Cerebellar nuclear complex (tissue), 1 donor: ENCODE measurements around the gene SLC35F6.
"Not testable (repeated sequence)": the region's sequence is repeated elsewhere in the genome, so short reads cannot be mapped to it uniquely, and the experiment has no call there.

Experiments used
- DNase-seq, 2 experiments: peaks; one replicate each; lab custom pipeline; 2025; lab: John Stamatoyannopoulos, UW

Gene SLC35F6

DNA sequence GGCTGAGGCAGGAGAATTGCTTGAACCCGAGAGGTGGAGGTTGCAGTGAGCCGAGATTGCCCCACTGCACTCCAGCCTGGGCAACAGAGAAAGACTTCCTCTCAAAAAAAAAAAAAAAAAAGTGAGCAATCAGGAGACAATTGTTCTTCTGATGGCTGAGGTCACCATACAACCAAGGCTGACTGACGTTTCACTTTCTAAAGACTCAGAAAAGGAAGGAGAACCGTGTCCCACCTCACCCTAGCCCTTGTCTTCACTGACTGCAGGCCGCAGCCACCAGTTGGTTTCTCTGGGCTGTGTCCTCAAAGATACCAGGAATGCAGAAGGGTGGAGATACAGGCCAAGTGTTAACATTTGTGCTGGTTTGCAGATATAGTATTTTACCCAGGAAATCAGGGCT, 7.7 kb upstream of the SLC35F6 start:
- DNase-seq = no peak

- no peak for DNase-seq
Observed at GRCh38 chr2:26757873-26758789, 6.0 kb upstream of the SLC35F6 start.

DNA sequence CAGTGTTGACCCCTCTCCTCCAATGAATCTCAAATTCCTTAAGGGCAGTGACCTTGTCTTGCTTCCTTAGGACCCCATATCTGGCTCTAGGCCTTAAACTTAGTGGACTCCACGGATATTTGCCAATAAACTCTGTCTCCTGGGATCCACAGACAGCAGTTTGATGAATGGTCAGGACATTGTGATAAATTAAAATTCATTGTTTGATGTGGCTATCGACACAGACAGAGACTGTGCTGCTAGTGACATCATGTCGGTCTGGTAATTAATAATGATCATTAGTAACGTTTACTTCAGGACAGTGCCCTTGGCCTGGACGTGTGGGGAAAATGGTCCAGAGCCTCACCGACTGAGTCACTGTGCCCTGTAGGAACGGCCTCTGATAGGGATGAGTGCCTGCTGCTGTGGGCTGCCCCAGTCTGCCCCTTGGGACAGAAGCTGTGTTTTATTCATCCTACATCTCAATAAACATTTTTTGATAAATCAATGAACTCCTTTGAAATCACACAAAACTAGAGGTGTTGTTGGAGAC, 5.2 kb upstream of the SLC35F6 start:
- DNase-seq = no peak

DNA sequence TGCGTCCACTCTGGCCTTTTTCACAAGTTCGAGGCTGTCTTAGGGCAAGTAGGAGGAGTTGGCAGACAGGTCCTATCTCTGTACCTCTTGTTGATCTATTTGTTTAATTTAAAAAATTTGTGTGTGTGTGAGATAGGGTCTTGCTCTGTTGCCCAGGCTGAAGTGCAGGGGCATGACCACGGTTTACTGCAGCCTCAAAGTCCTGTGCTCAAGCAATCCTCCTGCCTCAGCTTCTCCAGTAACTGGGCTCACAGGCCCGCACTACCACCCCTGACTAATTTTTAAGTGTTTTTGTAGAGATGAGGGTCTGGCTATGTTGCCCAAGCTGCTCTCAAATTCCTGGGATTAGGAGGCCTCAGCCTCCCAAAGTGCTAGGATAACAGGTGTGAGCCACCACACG, 4.2 kb upstream of the SLC35F6 start:
- DNase-seq = no peak

GRCh38 chr2:26760991-26761390, 3.1 kb upstream of the SLC35F6 start:
- DNase-seq = not testable (repeated sequence)

DNA sequence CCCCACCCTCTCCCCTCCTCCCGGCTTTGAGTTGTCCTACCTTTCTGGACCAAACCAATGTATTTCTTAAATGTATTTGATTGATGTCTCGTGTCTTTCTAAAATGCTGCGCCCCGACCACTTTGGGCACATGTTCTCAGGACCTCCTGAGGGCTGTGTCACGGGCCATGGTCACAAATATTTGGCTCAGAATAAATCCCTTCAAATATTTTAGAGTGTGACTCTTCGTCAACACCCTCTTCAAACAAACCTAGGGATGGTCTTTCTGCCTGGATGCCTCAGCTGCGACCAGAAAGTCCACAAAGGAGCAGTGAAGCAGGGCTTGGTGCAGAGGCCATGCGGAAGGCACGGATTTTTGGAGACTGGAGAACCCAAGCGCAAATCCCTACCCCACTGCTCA, 1.1 kb upstream of the SLC35F6 start:
- DNase-seq = no peak

- DNase-seq = no peak
Observed at GRCh38 chr2:26764906-26765305, 822 bp downstream of the SLC35F6 start.

- DNase-seq = no peak
Observed at GRCh38 chr2:26765475-26766200, 1.6 kb downstream of the SLC35F6 start.

DNA sequence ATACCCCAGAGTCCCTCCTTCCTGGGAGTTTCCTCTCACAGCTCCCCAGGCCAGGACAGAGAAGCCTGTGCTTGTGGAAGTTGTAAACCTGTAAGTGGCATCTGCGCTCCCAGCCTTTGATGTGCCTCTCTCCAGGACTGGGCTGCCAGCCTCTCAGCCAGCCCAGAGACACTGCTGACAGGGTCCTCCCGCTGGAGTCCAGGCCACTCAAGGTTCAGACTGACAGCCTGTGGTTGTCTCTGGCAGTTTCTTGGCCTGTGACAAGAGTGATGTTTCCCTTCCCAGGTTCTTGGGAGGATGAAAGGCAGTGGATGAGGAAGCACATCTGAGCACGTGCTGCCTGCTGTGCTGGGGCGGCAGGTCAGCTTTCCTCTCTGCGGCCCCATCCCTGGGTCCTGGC, 3.0 kb downstream of the SLC35F6 start:
- DNase-seq = no peak

DNA sequence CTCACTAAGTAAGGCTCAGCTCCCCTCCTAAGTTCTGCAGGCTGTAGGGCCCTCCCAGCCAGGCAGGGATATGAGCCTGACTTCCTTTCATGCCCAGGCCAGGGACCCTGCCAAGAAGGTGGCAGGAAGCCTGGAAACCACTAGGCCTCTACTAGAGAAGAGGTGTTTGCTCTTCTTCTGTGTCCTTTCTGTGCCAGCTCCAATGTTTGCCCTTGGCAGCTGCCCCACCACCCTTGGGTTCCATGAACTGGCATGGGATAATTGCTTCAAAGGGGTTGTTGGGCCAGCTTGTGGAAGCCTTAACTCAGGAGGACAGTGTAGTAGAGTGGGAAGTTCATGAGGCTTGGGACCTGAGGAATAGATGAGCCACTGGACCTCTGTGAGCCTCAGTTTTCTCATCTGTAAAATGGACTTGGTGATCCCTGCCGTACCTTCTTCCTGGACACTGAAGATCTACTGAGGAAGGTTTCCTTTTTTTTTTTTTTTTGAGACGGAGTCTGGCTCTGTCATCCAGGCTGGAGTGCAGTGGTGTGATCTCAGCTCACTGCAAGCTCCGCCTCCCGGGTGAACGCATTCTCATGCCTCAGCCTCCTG, 3.9 kb downstream of the SLC35F6 start:
- DNase-seq = no peak

- no peak for DNase-seq
Observed at GRCh38 chr2:26768759-26769088, 4.6 kb downstream of the SLC35F6 start.

DNA sequence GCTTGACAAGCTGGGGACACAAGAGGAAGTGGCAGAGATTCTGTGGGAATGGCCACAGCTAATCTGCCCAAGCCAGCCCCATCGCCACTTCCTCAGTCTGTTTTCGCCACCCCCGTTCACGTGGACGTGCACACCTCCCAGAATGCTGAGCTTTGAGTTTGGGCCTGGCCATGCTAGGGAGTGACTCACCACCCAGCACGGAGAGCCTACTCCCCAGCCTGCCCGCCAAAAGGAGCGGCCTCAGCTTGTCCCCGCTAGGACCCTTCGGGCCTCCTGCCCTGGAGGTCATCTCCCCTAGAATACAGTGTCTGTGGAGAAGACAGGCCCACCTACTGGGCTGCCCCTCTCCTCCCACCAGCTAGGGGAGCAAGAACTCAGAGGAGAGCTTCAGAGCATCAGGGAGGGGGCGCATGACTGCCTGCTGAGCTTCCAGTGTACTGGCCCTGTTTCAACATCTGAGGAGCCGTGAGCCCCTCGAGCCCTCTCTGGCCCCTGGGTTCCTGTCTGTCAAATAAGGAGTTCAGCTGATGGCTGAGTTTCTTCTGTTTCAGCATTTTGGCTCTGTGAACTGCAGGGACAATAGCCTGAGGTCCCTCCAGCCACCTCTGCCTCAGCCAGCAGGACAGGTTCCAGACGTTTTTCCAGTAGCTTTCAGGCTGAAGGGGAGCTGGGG, 5.1 kb downstream of the SLC35F6 start:
- DNase-seq = no peak

GRCh38 chr2:26770986-26771586, 7.0 kb downstream of the SLC35F6 start:
- DNase-seq = no peak

- peak in 1 of 2 experiments; percentile 61 for DNase-seq
Observed at GRCh38 chr2:26772064-26773001, 8.2 kb downstream of the SLC35F6 start.

- DNase-seq = no peak
Observed at GRCh38 chr2:26776195-26776800, 12.2 kb downstream of the SLC35F6 start.

GRCh38 chr2:26778098-26778497, 14.0 kb downstream of the SLC35F6 start:
- DNase-seq = no peak

DNA sequence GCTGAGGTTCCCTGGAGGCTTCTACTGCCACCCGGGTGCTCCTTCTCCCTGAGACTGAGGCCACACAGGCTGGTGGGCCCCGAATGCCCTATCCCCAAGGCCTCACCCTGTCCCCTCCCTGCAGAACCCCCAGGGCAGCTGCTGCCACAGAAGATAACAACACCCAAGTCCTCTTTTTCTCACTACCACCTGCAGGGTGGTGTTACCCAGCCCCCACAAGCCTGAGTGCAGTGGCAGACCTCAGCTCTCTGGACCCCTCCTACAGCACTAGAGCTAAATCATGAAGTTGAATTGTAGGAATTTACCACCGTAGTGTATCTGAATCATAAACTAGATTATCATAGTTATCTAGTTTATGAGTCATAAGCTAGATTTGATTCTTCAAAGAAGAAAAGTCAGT, 14.4 kb downstream of the SLC35F6 start:
- no peak for DNase-seq

- no peak for DNase-seq
Observed at GRCh38 chr2:26780203-26780760, 16.2 kb downstream of the SLC35F6 start.

GRCh38 chr2:26782876-26783704, 19.0 kb downstream of the SLC35F6 start:
- DNase-seq = no peak
